ENCODE results near the gene CHURC1. TPM values are rescaled to one million over a fixed set of nuclear protein-coding genes. Genes with fewer than 3 reads are reported as not detected.

Gene CHURC1
- total and polyA plus RNA-seq, 2 experiments from 2014 or later = 62.4 to 134 TPM

- no peak for TF ChIP-seq EZH2 (IDR thresholded peaks at IDR 0.05; ENCODE audit: borderline replicate concordance)
- no peak for TF ChIP-seq CTCF (IDR thresholded peaks at IDR 0.05; ENCODE audit: poor library complexity)
- no peak for TF ChIP-seq EZH2phosphoT487 (IDR thresholded peaks at IDR 0.05; ENCODE audit: low read depth, severe bottlenecking, unreplicated experiment)
- Histone ChIP-seq H3K4me3 (no peak overlapping the region), H4K20me1 (ENCODE audit: insufficient read depth, poor library complexity, severe bottlenecking) (no peaks in the 10 kb centered on the region), H2AFZ (peak overlapping the region; percentile 79), H3K4me2 (peak overlapping the region; percentile 97), H3K9me2 (replicated peaks; ENCODE audit: insufficient read depth) (no peaks in the 10 kb centered on the region), H3K9me3 (ENCODE audit: low read depth) (no peaks in the 10 kb centered on the region), H3K27ac (peak overlapping the region; percentile 22), H3K27me3 (no peaks in the 10 kb centered on the region), H3K36me3 (replicated peaks; ENCODE audit: insufficient read depth, low read depth) (no peaks in the 10 kb centered on the region), H3K4me1 (ENCODE audit: insufficient read depth) (peaks cover 6% of the 10 kb centered on the region), H3K79me2 (peaks cover 27% of the 10 kb centered on the region)
- DNase-seq (ENCODE audit: low spot score) = no peak
- WGBS (ENCODE audit: low lambda C conversion rate, missing lambda C conversion rate) = 68% methylated on average over 8 of the region's 8 CpGs
These were observed 58.8 kb downstream of the CHURC1 start for GRCh38 chr14:64973026-64973442.

- Histone ChIP-seq H3K4me2 (no peak overlapping the region), H3K4me3 (no peak overlapping the region), H3K27me3 (no peaks in the 10 kb centered on the region), H2AFZ (no peak overlapping the region), H3K9me2 (replicated peaks; ENCODE audit: insufficient read depth) (no peaks in the 10 kb centered on the region), H4K20me1 (ENCODE audit: insufficient read depth, poor library complexity, severe bottlenecking) (no peaks in the 10 kb centered on the region), H3K4me1 (ENCODE audit: insufficient read depth) (peaks cover 6% of the 10 kb centered on the region), H3K79me2 (peaks cover 24% of the 10 kb centered on the region), H3K9me3 (ENCODE audit: low read depth) (no peaks in the 10 kb centered on the region), H3K36me3 (replicated peaks; ENCODE audit: insufficient read depth, low read depth) (no peaks in the 10 kb centered on the region), H3K27ac (no peak overlapping the region)
- TF ChIP-seq CTCF (IDR thresholded peaks at IDR 0.05; ENCODE audit: poor library complexity) (no peak), EZH2phosphoT487 (IDR thresholded peaks at IDR 0.05; ENCODE audit: low read depth, severe bottlenecking, unreplicated experiment) (no peak), EZH2 (IDR thresholded peaks at IDR 0.05; ENCODE audit: borderline replicate concordance) (no peak)
- no peak for DNase-seq (ENCODE audit: low spot score)
- 97% methylated on average over 9 of the region's 9 CpGs for WGBS (ENCODE audit: low lambda C conversion rate, missing lambda C conversion rate)
These were observed 59.6 kb downstream of the CHURC1 start for GRCh38 chr14:64973826-64974225.

- WGBS (ENCODE audit: low lambda C conversion rate, missing lambda C conversion rate) = 58% methylated on average over 8 of the region's 8 CpGs
- no peaks in the 10 kb centered on the region for H4K20me1 ChIP-seq (ENCODE audit: insufficient read depth, poor library complexity, severe bottlenecking)
- no peaks in the 10 kb centered on the region for H3K36me3 ChIP-seq (replicated peaks; ENCODE audit: insufficient read depth, low read depth)
- peaks cover 9% of the 10 kb centered on the region for H3K4me1 ChIP-seq (ENCODE audit: insufficient read depth)
- no peaks in the 10 kb centered on the region for H3K27me3 ChIP-seq
- no peak for TF ChIP-seq EZH2 (IDR thresholded peaks at IDR 0.05; ENCODE audit: borderline replicate concordance)
- TF ChIP-seq EZH2phosphoT487 (IDR thresholded peaks at IDR 0.05; ENCODE audit: low read depth, severe bottlenecking, unreplicated experiment) = no peak
- no peak for TF ChIP-seq CTCF (IDR thresholded peaks at IDR 0.05; ENCODE audit: poor library complexity)
- H2AFZ ChIP-seq = no peak overlapping the region
- no peaks in the 10 kb centered on the region for H3K9me3 ChIP-seq (ENCODE audit: low read depth)
- no peaks in the 10 kb centered on the region for H3K9me2 ChIP-seq (replicated peaks; ENCODE audit: insufficient read depth)
- DNase-seq (ENCODE audit: low spot score) = no peak
- peaks cover 18% of the 10 kb centered on the region for H3K79me2 ChIP-seq
- no peak overlapping the region for H3K27ac ChIP-seq
- no peak overlapping the region for H3K4me2 ChIP-seq
- no peak overlapping the region for H3K4me3 ChIP-seq
These were observed 60.3 kb downstream of the CHURC1 start for GRCh38 chr14:64974563-64974962.
